GM19238 (cell line): ENCODE data around the gene AOX1.
"Not testable (repeated sequence)": the region's sequence is repeated elsewhere in the genome, so short reads cannot be mapped to it uniquely, and the experiment has no call there.

Experiments used
- DNase-seq: peaks from one replicate; pipeline ENCODE4 v3.0.0; 2011; ENCODE audit warnings: low spot score; ENCODE audit not compliant: insufficient read length

AOX1 gene

GRCh38 chr2:200585730-200586643 is at the start of gene AOX1:
Gene AOX1, plus strand, starts transcription at chr2:200586014. Its CDS starts 95 bp downstream, at chr2:200586109.
- DNase-seq: peak; percentile 5

GRCh38 chr2:200538139-200538538 is 47.7 kb upstream of the AOX1 start:
- no peak for DNase-seq

DNA sequence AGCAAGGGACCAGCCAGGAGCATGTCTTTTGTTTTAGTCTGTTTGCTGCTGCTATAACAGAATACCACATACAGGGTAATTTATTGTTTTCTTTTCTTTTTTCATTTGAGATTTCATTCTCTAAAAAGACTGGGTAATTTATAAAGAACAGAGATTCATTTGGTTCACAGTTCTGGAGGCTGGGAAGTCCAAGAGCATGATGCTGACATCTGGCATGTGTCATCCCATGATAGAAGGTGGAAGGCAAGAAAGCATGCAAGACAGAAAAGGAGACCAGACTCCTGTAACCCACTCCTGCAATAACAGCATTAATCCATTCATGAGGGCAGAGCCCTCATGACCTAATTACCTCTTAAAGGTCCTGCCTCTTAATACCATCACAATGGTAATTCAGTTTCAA is 45.0 kb upstream of the AOX1 start:
- DNase-seq: no peak

GRCh38 chr2:200566596-200566995 is 19.2 kb upstream of the AOX1 start:
- not testable (repeated sequence) for DNase-seq

GRCh38 chr2:200567932-200568331 is 17.9 kb upstream of the AOX1 start:
- DNase-seq: no peak

- DNase-seq: no peak
Measured at GRCh38 chr2:200575957-200576356, 9.9 kb upstream of the AOX1 start.

GRCh38 chr2:200577027-200577426 is 8.8 kb upstream of the AOX1 start:
- DNase-seq: no peak

DNA sequence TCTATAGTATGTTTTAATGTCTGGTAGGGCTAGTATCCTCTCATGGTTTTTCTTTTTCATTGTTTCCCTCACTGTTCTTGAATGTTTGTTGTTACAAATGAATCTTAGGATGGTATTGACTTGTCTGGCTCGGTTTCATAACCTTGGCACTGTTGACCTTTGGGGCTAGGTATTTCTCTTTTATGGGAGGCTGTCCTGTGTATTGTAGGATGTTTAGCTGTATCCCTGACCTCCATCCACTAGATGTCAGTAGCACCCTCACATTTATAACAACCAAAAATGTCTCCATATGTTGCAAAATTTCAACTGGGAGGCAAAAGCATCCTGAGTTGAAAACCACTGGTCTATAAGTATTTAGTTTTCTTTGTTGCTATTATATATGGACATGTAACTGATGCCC is 7.0 kb upstream of the AOX1 start:
- no peak for DNase-seq

GRCh38 chr2:200584639-200585038 is 1.2 kb upstream of the AOX1 start:
- DNase-seq: no peak

DNA sequence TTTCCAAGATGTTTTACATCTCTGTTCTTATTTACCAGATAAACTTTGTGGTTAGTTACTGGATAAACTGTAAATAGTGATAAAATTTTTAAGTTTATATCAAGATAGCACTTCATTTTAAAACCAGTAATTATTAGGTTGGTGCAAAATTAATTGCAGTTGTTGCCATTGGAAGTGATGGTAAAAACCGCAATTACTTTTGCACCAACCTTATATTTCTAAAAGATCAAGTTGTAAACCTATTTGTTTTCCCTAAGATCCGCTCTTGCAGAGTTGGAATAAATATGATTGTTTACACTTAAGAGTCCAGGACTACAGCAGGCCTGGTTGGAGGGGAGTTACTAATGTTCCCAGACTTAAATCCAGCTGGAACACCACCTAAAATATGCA is 479 bp upstream of the AOX1 start:
- DNase-seq: no peak

DNA sequence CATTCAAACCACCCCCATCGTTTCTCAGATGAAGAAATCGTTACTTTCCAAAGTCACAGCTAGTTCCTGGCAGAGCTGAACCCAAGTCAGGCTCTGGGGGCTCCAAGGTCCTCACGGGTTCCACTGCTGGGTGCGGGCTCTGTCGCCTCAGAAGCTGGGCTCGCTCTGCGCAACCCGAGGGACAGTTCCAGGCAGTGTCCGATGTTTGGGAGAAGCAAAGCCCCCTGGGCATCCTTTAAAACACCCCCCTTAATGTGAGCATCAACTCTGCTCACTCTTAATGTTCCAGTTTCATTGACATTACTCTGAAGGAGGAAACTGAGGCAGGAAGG is 796 bp downstream of the AOX1 start:
- no peak for DNase-seq

- no peak for DNase-seq
Measured at GRCh38 chr2:200587007-200587616, 1.3 kb downstream of the AOX1 start.

DNA sequence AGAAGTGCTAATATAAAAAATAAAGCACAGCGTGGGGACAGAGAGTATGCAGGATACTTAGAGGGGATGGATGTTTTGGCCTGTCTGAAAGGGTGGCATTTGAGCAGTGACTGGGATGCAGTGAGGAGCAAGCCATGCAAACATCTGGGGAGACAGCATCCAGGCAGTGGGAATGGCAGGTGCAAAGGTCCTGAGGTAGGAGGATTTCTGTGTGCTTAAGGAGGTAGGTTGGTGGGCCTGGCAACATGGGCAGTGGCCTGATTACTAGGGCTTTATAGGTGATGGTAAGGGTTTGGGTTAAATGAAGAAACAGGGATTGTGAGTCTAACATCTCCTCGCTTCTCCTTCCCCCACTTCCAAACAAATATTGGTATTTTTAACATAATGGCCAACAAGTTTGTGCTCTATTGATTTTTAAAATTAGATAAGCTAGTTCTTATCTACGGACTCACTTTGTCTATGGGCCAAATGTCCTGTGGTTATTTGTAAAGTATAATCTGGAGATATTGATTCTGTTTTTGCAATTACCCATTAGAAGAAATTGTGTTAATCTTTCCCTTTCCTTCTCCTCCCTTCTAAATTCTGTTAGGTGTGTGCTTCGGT is 2.4 kb downstream of the AOX1 start:
- DNase-seq: no peak

DNA sequence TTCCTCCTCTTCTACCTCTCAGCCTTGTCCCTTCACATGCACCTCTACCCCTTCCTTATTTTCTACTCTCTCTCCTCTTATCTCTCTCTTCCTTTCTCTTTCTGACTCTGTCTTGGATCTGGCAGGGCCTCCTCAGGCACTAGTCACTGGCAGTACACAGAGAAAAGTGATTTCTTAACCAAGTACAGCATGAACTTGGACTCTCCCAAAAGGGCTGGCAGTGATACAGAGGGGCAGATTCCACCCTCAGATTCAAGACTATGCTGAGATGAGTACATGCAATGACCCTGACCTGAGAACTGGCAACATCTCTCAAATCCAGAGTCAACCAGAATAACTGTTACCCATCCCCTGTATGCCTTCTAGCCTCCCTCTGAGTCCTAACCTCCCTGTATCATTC is 4.3 kb downstream of the AOX1 start:
- DNase-seq: no peak

GRCh38 chr2:200591308-200591707 is 5.5 kb downstream of the AOX1 start:
- DNase-seq: no peak

DNA sequence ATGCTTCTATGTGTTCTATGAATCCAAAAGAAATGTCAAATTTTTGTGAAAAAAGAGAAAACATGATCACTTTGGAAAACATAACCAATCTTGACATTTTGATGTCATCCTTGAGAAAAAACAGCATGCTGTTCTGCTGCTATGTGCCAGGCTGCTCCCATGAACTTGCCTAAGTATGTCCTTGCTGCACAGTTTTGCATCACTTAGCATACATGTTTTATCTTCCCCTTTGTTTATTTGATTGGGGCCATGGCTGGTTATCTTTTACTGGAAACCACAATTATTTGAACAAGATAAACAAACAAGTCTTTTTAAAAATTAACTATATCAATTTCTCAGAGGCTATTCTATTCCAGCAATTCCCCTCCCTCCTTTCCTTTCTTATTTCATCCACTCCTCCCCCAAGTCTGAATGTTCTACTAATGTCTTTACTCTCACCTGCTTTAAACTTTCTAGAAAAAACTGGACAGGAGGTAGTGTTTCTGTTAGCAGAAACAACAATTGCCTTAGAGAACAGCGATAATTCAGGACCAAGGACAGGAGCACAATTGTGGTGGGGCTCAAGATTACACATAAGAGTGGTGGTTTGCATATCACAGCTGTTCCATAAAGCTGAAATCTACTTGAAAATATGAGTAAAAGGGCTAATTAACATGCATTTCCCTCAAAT is 6.7 kb downstream of the AOX1 start:
- DNase-seq: no peak

DNA sequence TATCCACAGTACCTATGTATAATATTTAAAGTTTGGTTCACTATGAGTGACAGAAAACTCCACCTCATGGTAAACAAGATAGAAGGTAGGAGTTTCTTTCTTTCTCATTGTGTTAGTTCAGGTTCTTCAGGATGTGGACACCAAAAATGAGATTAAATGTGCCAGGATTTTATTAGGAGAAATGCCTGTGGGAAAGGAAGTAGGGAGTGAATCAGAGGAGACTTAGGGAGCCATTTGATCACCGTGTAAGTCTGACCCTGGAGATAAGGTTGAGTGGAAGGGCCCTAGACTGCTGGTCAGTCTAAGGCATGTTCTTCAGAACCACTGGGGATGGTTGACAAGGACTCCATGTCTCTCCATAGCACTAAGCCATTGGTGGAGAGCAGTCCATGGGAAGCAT is 8.1 kb downstream of the AOX1 start:
- DNase-seq: no peak

DNA sequence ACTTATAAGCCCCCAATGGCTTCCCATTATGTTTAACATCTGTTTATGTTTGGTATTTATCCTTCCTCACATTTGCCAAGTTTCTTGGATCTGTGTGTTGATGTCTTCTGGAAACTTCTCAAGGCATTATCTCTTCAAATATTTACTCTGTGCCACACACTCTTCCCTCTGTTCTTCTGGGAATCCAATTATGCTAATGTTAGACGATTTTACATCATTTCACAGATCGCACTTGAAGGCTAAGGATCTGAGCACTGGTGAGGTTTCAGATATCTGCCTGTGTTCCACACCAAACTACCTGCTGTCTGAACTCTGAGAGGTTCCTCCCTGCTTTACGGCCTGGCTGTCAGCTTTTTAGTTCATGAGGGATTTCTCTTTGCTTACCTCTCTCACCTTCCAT is 10.1 kb downstream of the AOX1 start:
- no peak for DNase-seq

DNA sequence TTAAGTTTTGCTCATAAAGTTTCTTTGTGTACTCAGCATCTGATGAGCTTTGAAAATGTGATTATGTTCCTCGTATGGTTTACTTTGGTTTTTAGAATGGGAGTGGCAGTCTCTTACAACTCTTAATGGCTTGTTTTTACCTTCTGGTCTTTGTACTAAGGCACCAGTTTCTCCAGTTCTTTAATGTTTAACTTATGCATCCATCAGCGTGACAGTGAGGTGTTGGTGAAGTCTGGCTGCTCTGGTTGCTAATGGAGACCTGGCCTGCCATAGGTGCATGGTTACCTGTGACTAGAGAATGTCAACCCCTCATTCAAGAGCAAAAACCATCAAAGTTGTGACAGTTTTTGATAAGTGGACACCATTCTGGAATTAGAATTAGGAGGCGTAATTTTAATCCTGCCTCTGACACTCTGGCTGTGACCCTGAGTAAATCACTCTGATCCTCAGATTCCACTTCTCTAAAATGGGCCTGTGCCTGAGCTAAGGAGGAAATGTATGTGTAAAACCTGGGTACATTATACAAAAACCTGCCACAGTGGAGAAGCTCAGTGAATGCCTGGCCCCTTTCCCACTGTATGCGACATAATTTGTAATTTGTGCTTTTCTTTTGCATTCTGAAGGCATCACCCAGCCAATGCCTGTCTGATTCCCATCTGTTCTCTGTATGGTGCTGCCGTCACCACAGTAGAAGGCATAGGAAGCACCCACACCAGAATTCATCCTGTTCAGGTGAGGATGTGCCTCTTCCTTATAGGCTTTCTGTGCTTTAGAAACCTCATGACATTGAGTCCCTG is 11.2 kb downstream of the AOX1 start:
- DNase-seq: no peak

DNA sequence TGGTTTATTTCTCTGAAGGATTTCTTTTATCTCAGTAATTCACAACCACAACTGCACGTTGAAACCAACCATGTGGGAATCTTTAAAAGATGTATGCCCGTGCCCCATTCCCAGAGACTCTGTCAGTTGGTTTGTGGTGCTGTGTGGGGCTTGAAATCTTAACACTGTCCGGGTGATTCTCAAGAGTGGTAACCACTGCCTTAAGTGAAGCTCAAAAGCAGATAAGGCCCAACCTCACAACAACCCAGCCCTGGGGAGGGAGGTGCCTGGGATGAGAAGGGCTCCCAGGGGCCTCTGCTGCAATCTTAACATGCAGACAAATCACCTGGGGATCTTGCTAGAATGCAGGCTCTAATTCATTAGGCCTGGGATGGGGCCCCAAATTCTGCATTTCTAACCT is 13.4 kb downstream of the AOX1 start:
- DNase-seq: no peak

- no peak for DNase-seq
Measured at GRCh38 chr2:200600549-200601225, 14.9 kb downstream of the AOX1 start.
